NOMO-1 (cell line): Measurements from ENCODE around the gene TCEAL8.
"Not testable (repeated sequence)": the region's sequence is repeated elsewhere in the genome, so short reads cannot be mapped to it uniquely, and the experiment has no call there.

ENCODE experiments used
- DNase-seq, 2 experiments: peaks; one replicate each; lab custom pipeline; 2025; ENCODE audit not compliant: unreplicated experiment in 2 of 2; lab: John Stamatoyannopoulos, UW

The TCEAL8 gene

GRCh38 chrX:103254921-103255493 lies at the start of gene TCEAL8:
TCEAL8 (minus strand) TSS chrX:103255155; CDS start chrX:103253979, 1,176 bp downstream.
- DNase-seq: peak; percentile 30 to 44

GRCh38 chrX:103304705-103305104 lies 49.8 kb upstream of the TCEAL8 start:
- no peak for DNase-seq

GRCh38 chrX:103293118-103293517 lies 38.2 kb upstream of the TCEAL8 start:
- no peak for DNase-seq

- no peak for DNase-seq
These were observed 24.7 kb upstream of the TCEAL8 start for GRCh38 chrX:103279624-103280023.

- DNase-seq: no peak
These were observed 21.6 kb upstream of the TCEAL8 start, which contains the start of gene TCEAL5 for GRCh38 chrX:103276581-103277002. TCEAL5 (minus strand) TSS chrX:103276750; CDS start chrX:103274563, 2,187 bp downstream.

GRCh38 chrX:103275947-103276567 lies 21.1 kb upstream of the TCEAL8 start:
- no peak for DNase-seq

GRCh38 chrX:103274284-103274683 lies 19.3 kb upstream of the TCEAL8 start:
- DNase-seq: no peak

GRCh38 chrX:103258275-103258674 lies 3.3 kb upstream of the TCEAL8 start:
- no peak for DNase-seq

GRCh38 chrX:103256651-103257050 lies 1.7 kb upstream of the TCEAL8 start:
- DNase-seq: no peak

- peak in 1 of 2 experiments; percentile 9 for DNase-seq
These were observed 657 bp downstream of the TCEAL8 start for GRCh38 chrX:103254171-103254824.

- DNase-seq: no peak
These were observed 1.3 kb downstream of the TCEAL8 start for GRCh38 chrX:103253608-103254007.

- DNase-seq: no peak
These were observed 4.0 kb downstream of the TCEAL8 start for GRCh38 chrX:103250977-103251376.

- DNase-seq: no peak
These were observed 5.2 kb downstream of the TCEAL8 start for GRCh38 chrX:103249805-103250204.

- DNase-seq: peak in 1 of 2 experiments; percentile 24
These were observed 6.4 kb downstream of the TCEAL8 start for GRCh38 chrX:103248553-103248952.

- DNase-seq: no peak
These were observed 14.8 kb downstream of the TCEAL8 start for GRCh38 chrX:103240155-103240554.

- no peak for DNase-seq
These were observed 18.7 kb downstream of the TCEAL8 start for GRCh38 chrX:103236296-103236695.

- DNase-seq: not testable (repeated sequence)
These were observed 19.3 kb downstream of the TCEAL8 start for GRCh38 chrX:103235608-103236007.

GRCh38 chrX:103234869-103235268 lies 20.1 kb downstream of the TCEAL8 start:
- DNase-seq: no peak

- DNase-seq: no peak
These were observed 21.7 kb downstream of the TCEAL8 start for GRCh38 chrX:103233263-103233662.

GRCh38 chrX:103225918-103226317 lies 29.0 kb downstream of the TCEAL8 start:
- DNase-seq: not testable (repeated sequence)

GRCh38 chrX:103220511-103221323 lies 34.2 kb downstream of the TCEAL8 start:
- DNase-seq: no peak
